ENCODE results near the gene CFAP74. TPM values are rescaled to one million over a fixed set of nuclear protein-coding genes. Genes with fewer than 3 reads are reported as not detected.
"Not testable (repeated sequence)": the region's sequence is repeated elsewhere in the genome, so short reads cannot be mapped to it uniquely, and the experiment has no call there.

The CFAP74 gene
- total RNA-seq, 4 donors from 2014 or later, result not detected

GRCh38 chr1:1938276-1938573 lies 65.4 kb downstream of the CFAP74 start:
- H3K27me3 ChIP-seq, result peaks cover 0 to 28% of the 10 kb centered on the region in 2 donors
- TF ChIP-seq EP300 (IDR thresholded peaks at IDR 0.05) (no peak), POLR2A (IDR thresholded peaks at IDR 0.05) (no peak), CTCF (IDR thresholded peaks at IDR 0.05) (no peak)
- H3K27ac ChIP-seq, result no peak overlapping the region
- no peaks in the 10 kb centered on the region for H3K9me3 ChIP-seq
- WGBS, 2 donors, result 74 to 80% methylated on average over 6 of the region's 6 CpGs
- no peaks in the 10 kb centered on the region for H3K4me1 ChIP-seq
- no peaks in the 10 kb centered on the region for H3K36me3 ChIP-seq
- DNase-seq (ENCODE audit: low spot score in 2 of 2), result no peak
- no peak overlapping the region for H3K4me3 ChIP-seq

- no peaks in the 10 kb centered on the region for H3K9me3 ChIP-seq
- no peak for DNase-seq (ENCODE audit: low spot score in 2 of 2)
- 61 to 64% methylated on average over 16 of the region's 16 CpGs for WGBS, 2 donors
- no peaks in the 10 kb centered on the region for H3K4me1 ChIP-seq
- no peak overlapping the region for H3K4me3 ChIP-seq
- no peaks in the 10 kb centered on the region for H3K36me3 ChIP-seq
- TF ChIP-seq EP300 (IDR thresholded peaks at IDR 0.05), result no peak
- no peak for TF ChIP-seq CTCF (IDR thresholded peaks at IDR 0.05)
- TF ChIP-seq POLR2A (IDR thresholded peaks at IDR 0.05), result no peak
- H3K27me3 ChIP-seq, result peaks cover 0 to 23% of the 10 kb centered on the region in 2 donors
- no peak overlapping the region for H3K27ac ChIP-seq
These were observed 65.9 kb downstream of the CFAP74 start for GRCh38 chr1:1937549-1938275.

- 67 to 74% methylated on average over 15 of the region's 15 CpGs for WGBS, 2 donors
- Histone ChIP-seq H3K27me3 (peaks cover 0 to 21% of the 10 kb centered on the region in 2 donors), H3K4me3 (no peak overlapping the region), H3K9me3 (no peaks in the 10 kb centered on the region), H3K4me1 (no peaks in the 10 kb centered on the region), H3K27ac (no peak overlapping the region), H3K36me3 (no peaks in the 10 kb centered on the region)
- DNase-seq (ENCODE audit: low spot score in 2 of 2), result no peak
- TF ChIP-seq POLR2A (IDR thresholded peaks at IDR 0.05) (no peak), CTCF (IDR thresholded peaks at IDR 0.05) (no peak), EP300 (IDR thresholded peaks at IDR 0.05) (no peak)
These were observed 66.5 kb downstream of the CFAP74 start for GRCh38 chr1:1937061-1937460.

GRCh38 chr1:1934848-1935247 lies 68.7 kb downstream of the CFAP74 start:
- H3K27me3 ChIP-seq, result peaks cover 0 to 13% of the 10 kb centered on the region in 2 donors
- WGBS, 2 donors, result 73 to 94% methylated on average over 5 to 21 of the region's 21 CpGs
- DNase-seq (ENCODE audit: low spot score in 2 of 2); H3K36me3 ChIP-seq; H3K4me1 ChIP-seq; H3K27ac ChIP-seq; H3K9me3 ChIP-seq; H3K4me3 ChIP-seq: not testable (repeated sequence)

- H3K9me3 ChIP-seq, result no peaks in the 10 kb centered on the region
- DNase-seq (ENCODE audit: low spot score in 2 of 2), result no peak
- 80 to 89% methylated on average over 31 to 38 of the region's 38 CpGs for WGBS, 2 donors
- no peak overlapping the region for H3K4me3 ChIP-seq
- no peak overlapping the region for H3K27ac ChIP-seq
- peaks cover 0 to 8% of the 10 kb centered on the region in 2 donors for H3K27me3 ChIP-seq
- H3K36me3 ChIP-seq, result no peaks in the 10 kb centered on the region
- TF ChIP-seq EP300 (IDR thresholded peaks at IDR 0.05) (no peak), CTCF (IDR thresholded peaks at IDR 0.05) (no peak), POLR2A (IDR thresholded peaks at IDR 0.05) (no peak)
- H3K4me1 ChIP-seq, result no peaks in the 10 kb centered on the region
These were observed 73.7 kb downstream of the CFAP74 start for GRCh38 chr1:1929639-1930545.

All from tibial nerve (tissue), 4 donors.